Breast epithelium (tissue), 4 donors: Measurements from ENCODE around the gene APLP2. TPM values are rescaled to one million over a fixed set of nuclear protein-coding genes. Genes with fewer than 3 reads are reported as not detected.

Experiments used
- DNase-seq, 2 donors: peaks; one replicate each; pipeline ENCODE4 v3.0.0-alpha.2; 2019; ENCODE audit warnings: low spot score in 2 of 2
- H3K27ac ChIP-seq, 2 donors: fragments of 200-600 bp; sonication (generic) in 1 of 2; one replicate each; pipeline ENCODE4 v1.5.1; 2016 to 2019; ENCODE audit warnings: mild to moderate bottlenecking in 1 of 2
- H3K27me3 ChIP-seq, 2 donors: fragments of 200-600 bp; sonication (generic) in 1 of 2; one replicate each; pipeline versions ENCODE4 v1.5.1 to v1.6.0; 2017 to 2019; ENCODE audit warnings: control low read depth in 1 of 2, mild to moderate bottlenecking in 1 of 2
- H3K36me3 ChIP-seq: fragments of 200-600 bp; one replicate; pipeline ENCODE4 v1.5.1; 2019
- H3K4me1 ChIP-seq, 2 donors: fragments of 200-600 bp; sonication (generic); one replicate each; pipeline ENCODE4 v1.5.1; 2016 to 2019; ENCODE audit warnings: control low read depth in 1 of 2
- H3K4me3 ChIP-seq, 3 donors: fragments of 200-600 bp; sonication (generic); 1 replicate in 2 of 3; 2 replicates in 1 of 3; pipeline ENCODE4 v1.5.1; 2016 to 2019; ENCODE audit warnings: mild to moderate bottlenecking in 3 of 3, moderate library complexity in 2 of 3
- H3K9me3 ChIP-seq, 2 donors: fragments of 200-600 bp; sonication (generic) in 1 of 2; one replicate each; pipeline ENCODE4 v1.5.1; 2016 to 2019; ENCODE audit warnings: control low read depth in 1 of 2
- POLR2A ChIP-seq: fragments of 450-650 bp; IDR thresholded peaks from one replicate; pipeline ENCODE4 v1.6.1; 2016; ENCODE audit warnings: antibody characterized with exemption, mild to moderate bottlenecking, moderate library complexity
- POLR2AphosphoS5 ChIP-seq, 3 donors: sonication (generic); formaldehyde crosslinking; IDR thresholded peaks; one replicate each; pipeline ENCODE4 v1.6.1; 2017; ENCODE audit warnings: antibody characterized with exemption in 3 of 3
- intact Hi-C: fragments of 100-400 bp; cut with DNase I; formaldehyde crosslinking; loops from one replicate; pipeline ENCODE4 v1.15.1; 2023; ENCODE audit warnings: low total_unique reads
- total RNA-seq, 3 donors: library from RNA; depleted of rRNA; stranded (reverse); fragments of >200 nt; gene quantifications; one replicate each; pipeline ENCODE4 v1.1.0, GENCODE V29; 2016
- TF ChIP-seq, protein P1 (sequence below), 3 donors: fragments of 450-650 bp; IDR thresholded peaks; one replicate each; pipeline ENCODE4 v1.5.1; 2016 to 2017; ENCODE audit warnings: antibody characterized with exemption in 3 of 3, mild to moderate bottlenecking in 3 of 3, moderate library complexity in 3 of 3

The APLP2 gene
- total RNA-seq, 3 donors from 2014 or later: 305 to 560 (median 418) TPM

DNA sequence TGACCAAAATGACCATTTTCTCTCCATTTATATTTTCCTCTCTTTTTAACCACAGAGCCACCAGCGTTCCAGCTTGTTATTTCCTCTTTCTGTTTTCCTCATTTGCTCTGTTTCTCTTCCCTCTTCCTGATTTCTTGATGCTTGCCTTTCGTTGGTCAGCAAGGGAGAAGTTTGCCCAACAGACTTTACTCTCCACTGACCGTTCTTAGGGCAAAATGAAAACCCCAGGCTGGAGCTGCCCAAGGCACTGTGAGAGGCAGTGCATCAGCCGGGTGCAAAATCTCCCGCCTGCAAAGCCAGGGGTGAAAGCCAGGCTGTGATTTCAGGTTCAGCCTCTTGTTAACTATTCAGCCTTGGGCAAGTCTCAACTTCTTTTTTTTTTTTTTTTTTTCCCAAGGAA, 26.1 kb upstream of the APLP2 start:
- H3K27me3 ChIP-seq: no peaks in the 10 kb centered on the region
- H3K4me1 ChIP-seq: no peaks in the 10 kb centered on the region
- intact Hi-C loops: no loop called here
- no peaks in the 10 kb centered on the region for H3K9me3 ChIP-seq
- no peak overlapping the region for H3K4me3 ChIP-seq
- TF ChIP-seq POLR2AphosphoS5 (IDR thresholded peaks at IDR 0.05) (no peak), POLR2A (no peak)
- no peak overlapping the region for H3K27ac ChIP-seq
- no peak for DNase-seq
- no peaks in the 10 kb centered on the region for H3K36me3 ChIP-seq

DNA sequence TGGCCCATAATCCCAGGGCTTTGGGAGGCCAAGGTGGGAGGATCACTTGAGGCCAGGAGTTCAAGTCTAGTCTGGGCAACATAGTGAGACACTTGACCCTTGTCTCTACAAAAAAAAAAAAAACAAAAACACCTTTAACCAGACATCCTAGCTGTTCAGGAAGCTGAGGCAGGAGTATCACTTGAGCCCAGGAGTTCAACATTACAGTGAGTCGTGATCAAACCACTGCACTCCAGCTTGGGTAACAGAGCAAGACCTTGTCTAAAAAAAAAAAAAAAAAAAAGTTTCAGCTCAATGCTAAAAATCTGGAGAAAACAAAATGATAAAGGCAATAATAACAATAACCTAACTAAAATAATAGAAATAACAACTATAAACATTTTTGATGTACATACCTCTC, 22.6 kb upstream of the APLP2 start:
- H3K36me3 ChIP-seq: no peaks in the 10 kb centered on the region
- intact Hi-C loops: no loop called here
- H3K27ac ChIP-seq: no peak overlapping the region
- no peaks in the 10 kb centered on the region for H3K4me1 ChIP-seq
- TF ChIP-seq, protein P1, sequence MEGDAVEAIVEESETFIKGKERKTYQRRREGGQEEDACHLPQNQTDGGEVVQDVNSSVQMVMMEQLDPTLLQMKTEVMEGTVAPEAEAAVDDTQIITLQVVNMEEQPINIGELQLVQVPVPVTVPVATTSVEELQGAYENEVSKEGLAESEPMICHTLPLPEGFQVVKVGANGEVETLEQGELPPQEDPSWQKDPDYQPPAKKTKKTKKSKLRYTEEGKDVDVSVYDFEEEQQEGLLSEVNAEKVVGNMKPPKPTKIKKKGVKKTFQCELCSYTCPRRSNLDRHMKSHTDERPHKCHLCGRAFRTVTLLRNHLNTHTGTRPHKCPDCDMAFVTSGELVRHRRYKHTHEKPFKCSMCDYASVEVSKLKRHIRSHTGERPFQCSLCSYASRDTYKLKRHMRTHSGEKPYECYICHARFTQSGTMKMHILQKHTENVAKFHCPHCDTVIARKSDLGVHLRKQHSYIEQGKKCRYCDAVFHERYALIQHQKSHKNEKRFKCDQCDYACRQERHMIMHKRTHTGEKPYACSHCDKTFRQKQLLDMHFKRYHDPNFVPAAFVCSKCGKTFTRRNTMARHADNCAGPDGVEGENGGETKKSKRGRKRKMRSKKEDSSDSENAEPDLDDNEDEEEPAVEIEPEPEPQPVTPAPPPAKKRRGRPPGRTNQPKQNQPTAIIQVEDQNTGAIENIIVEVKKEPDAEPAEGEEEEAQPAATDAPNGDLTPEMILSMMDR (IDR thresholded peaks at IDR 0.05): no peak
- TF ChIP-seq POLR2AphosphoS5 (IDR thresholded peaks at IDR 0.05) (no peak), POLR2A (no peak)
- H3K9me3 ChIP-seq: no peaks in the 10 kb centered on the region
- H3K4me3 ChIP-seq: no peak overlapping the region
- no peaks in the 10 kb centered on the region for H3K27me3 ChIP-seq
- no peak for DNase-seq

DNA sequence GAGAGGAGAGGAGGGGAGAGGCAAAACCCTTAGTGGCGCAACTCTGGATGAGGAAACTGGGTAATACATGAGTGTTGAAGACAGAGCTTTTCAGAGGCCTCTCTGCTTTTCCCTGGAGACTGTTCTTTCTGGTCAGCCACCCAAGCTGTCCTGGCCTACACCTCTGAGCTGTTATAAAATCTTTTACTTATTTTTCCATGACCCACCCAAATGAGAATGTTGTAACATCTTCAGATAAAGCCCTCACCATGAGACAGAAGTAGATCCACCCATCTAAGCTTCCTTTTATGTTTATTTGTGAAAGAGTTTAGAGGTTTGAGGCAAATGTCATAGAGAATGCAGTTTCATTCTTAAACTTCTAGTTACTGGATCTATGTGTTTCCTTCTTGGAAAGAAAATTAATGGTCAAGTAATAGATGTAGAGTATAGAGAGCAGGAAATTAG, 20.3 kb upstream of the APLP2 start:
- Histone ChIP-seq H3K27ac (no peak overlapping the region), H3K27me3 (no peaks in the 10 kb centered on the region), H3K9me3 (no peaks in the 10 kb centered on the region), H3K4me3 (no peak overlapping the region), H3K4me1 (no peaks in the 10 kb centered on the region), H3K36me3 (no peaks in the 10 kb centered on the region)
- TF ChIP-seq POLR2AphosphoS5 (IDR thresholded peaks at IDR 0.05) (no peak), POLR2A (no peak)
- TF ChIP-seq, protein P1 (IDR thresholded peaks at IDR 0.05): no peak
- DNase-seq: no peak
- intact Hi-C loops: no loop called here

DNA sequence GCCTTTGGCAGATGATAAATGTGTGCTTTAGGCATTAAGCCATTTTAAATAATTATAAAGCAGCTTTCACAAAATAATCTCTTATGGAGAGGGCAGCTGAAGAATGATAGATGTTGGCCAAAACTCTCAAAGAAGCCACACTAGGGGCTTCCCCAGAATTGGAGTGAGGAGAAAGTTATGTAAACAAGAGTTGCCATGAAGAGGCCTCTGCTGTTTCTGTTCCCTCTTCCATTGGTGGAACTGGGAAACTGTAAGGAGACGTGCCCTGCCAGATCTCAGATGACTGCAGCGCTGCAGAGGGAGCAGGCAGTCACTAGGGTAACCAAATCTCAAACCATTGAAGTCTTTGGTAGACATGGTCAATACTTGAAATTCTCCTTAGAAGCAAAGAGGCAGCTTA, 19.4 kb upstream of the APLP2 start:
- TF ChIP-seq POLR2AphosphoS5 (IDR thresholded peaks at IDR 0.05): no peak
- peak overlapping the region in 1 of 2 donors; percentile 9 for H3K27ac ChIP-seq
- H3K4me3 ChIP-seq: no peak overlapping the region
- no peaks in the 10 kb centered on the region for H3K27me3 ChIP-seq
- no peak for DNase-seq
- no peaks in the 10 kb centered on the region for H3K36me3 ChIP-seq
- no peaks in the 10 kb centered on the region for H3K9me3 ChIP-seq
- intact Hi-C loops: no loop called here
- no peaks in the 10 kb centered on the region for H3K4me1 ChIP-seq

DNA sequence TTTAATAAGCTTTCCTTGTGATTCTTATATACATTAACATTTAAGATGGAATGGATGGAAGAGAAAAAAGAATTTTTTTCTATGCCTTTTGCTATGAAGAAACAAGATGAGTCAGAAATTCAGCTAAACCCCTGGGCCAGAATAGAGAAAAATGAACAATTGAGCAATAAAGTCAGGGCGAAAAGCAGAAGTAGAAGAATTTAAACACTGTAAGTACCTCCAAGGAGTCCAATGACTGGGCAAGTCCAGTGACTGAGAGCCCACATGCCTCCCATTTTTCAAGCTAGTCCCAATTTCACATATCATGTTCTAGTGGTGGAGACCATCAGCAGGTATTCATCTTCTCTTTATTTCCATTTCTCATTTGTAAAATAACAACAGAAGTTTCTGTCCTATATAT, 18.6 kb upstream of the APLP2 start:
- intact Hi-C loops: no loop called here
- H3K27me3 ChIP-seq: no peaks in the 10 kb centered on the region
- H3K27ac ChIP-seq: no peak overlapping the region
- H3K4me1 ChIP-seq: no peaks in the 10 kb centered on the region
- TF ChIP-seq POLR2A (no peak), POLR2AphosphoS5 (IDR thresholded peaks at IDR 0.05) (no peak)
- TF ChIP-seq, protein P1 (IDR thresholded peaks at IDR 0.05): no peak
- no peaks in the 10 kb centered on the region for H3K36me3 ChIP-seq
- no peak for DNase-seq
- H3K4me3 ChIP-seq: no peak overlapping the region
- H3K9me3 ChIP-seq: no peaks in the 10 kb centered on the region

DNA sequence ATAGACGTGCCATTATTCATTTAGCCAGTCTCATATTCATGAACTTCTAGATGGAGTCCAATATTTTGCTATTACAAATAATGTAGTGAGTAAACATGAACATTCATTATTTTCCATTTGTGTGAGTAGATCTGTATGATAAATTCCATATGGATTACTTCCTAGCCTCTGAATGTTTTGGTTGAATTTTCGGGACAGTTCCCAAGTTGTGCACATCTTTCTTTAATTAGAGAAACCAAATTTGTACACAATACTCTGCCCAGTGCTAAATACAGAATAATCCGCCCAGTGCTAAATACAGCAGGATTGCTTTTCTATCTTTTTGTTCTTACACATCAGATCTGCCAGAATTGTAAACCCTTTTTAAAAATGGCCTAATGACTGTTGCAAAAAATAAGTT, 17.1 kb upstream of the APLP2 start:
- H3K9me3 ChIP-seq: no peaks in the 10 kb centered on the region
- intact Hi-C loops: no loop called here
- DNase-seq: no peak
- no peaks in the 10 kb centered on the region for H3K36me3 ChIP-seq
- H3K27me3 ChIP-seq: no peaks in the 10 kb centered on the region
- TF ChIP-seq POLR2AphosphoS5 (IDR thresholded peaks at IDR 0.05): no peak
- no peak overlapping the region for H3K27ac ChIP-seq
- no peaks in the 10 kb centered on the region for H3K4me1 ChIP-seq
- no peak overlapping the region for H3K4me3 ChIP-seq

DNA sequence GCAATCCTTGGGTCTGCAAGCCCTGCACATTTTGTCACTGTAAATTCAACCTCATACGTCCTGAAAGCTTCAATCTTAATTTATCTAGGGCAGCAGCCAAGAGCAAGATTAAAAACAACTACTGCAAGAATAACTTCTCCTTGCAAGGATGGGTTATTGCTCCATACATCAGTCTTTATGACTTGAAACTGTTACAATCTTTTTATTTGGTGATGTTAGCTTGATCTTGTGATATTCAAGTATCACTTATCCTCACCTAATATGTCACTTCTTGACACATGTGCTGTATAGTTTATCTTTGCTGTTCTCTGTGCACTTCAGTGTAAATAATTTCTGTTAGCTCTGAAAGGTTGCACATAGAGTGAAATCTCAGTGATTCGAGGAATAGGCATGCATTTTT, 14.7 kb upstream of the APLP2 start:
- H3K36me3 ChIP-seq: no peaks in the 10 kb centered on the region
- TF ChIP-seq POLR2AphosphoS5 (IDR thresholded peaks at IDR 0.05): no peak
- TF ChIP-seq POLR2A: no peak
- TF ChIP-seq, protein P1 (IDR thresholded peaks at IDR 0.05): no peak
- H3K27ac ChIP-seq: no peak overlapping the region
- no peaks in the 10 kb centered on the region for H3K27me3 ChIP-seq
- no peak overlapping the region for H3K4me3 ChIP-seq
- no peaks in the 10 kb centered on the region for H3K4me1 ChIP-seq
- intact Hi-C loops: no loop called here
- H3K9me3 ChIP-seq: no peaks in the 10 kb centered on the region
- DNase-seq: no peak
